Activated naive CD8-positive, alpha-beta T cell treated with anti-CD3 and anti-CD28 coated beads, Interleukin-2, amount 10 ng/mL, durations not matched to agents 7 days and 5 days (primary cell): ENCODE data around the gene PTH1R. TPM values are rescaled to one million over a fixed set of nuclear protein-coding genes. Genes with fewer than 3 reads are reported as not detected.

Experiments
- ATAC-seq: fragments of 150-1000 bp; cut with Tn5 transposase; one replicate; pipeline ENCODE4 v1.10.0; 2021; ENCODE audit warnings: low read depth, moderate library complexity
- POLR2A ChIA-PET: fragments of 350-600 bp; sonication (Branson Sonifier 250); formaldehyde crosslinking; loops from one replicate; lab custom pipeline; 2021; ENCODE audit warnings: antibody characterized with exemption; lab: Charles Lee
- DNase-seq: peaks from one replicate; pipeline ENCODE4 v3.0.0; 2021
- H3K27ac Mint-ChIP-seq: one replicate; pipeline ENCODE4 v1.8.0; 2022; ENCODE audit warnings: mild to moderate bottlenecking, mixed read lengths
- H3K27me3 Mint-ChIP-seq: one replicate; pipeline ENCODE4 v1.8.0; 2022; ENCODE audit warnings: mild to moderate bottlenecking, moderate library complexity, mixed read lengths
- H3K36me3 Mint-ChIP-seq: one replicate; pipeline ENCODE4 v1.8.0; 2021; ENCODE audit warnings: mild to moderate bottlenecking, mixed read lengths
- H3K4me1 Mint-ChIP-seq: one replicate; pipeline ENCODE4 v1.8.0; 2021; ENCODE audit warnings: mixed read lengths
- H3K4me3 Mint-ChIP-seq: one replicate; pipeline ENCODE4 v1.8.0; 2022; ENCODE audit warnings: mild to moderate bottlenecking, moderate library complexity, mixed read lengths
- H3K9me3 Mint-ChIP-seq: one replicate; pipeline ENCODE4 v1.8.0; 2021; ENCODE audit warnings: mixed read lengths
- total RNA-seq, 2 experiments: library from RNA; stranded (reverse); gene quantifications; one replicate each; pipeline ENCODE4 v1.2.3, GENCODE V29; 2021

Gene PTH1R
- total RNA-seq, 2 experiments from 2014 or later: not detected

DNA sequence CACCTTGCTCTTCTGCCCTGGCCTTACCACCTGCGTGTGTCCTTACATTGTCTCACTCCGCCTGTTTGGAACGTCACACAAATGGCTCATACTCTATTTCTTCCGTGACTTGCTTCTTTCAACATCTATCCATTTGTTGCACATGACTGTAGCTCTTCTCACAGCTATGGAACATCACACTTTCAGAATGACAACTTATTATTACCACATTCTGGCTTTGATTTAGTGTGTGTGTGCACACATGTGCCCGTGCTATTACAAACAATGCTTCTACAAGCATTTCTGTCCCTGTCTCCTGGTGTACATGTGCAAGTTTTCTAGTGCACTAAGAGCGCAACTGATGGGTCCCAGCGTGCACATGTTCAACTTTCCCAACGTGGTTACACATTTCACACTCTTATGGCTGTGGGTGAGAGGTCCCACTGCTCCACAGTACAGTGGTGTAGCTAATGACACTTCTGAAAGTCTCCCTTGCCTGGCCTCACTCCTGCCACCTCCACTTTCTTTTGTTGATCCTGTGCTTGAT lies 37.8 kb downstream of the PTH1R start:
- H3K4me3 Mint-ChIP-seq: no peak overlapping the region
- H3K4me1 Mint-ChIP-seq: peaks cover 18% of the 10 kb centered on the region
- H3K9me3 Mint-ChIP-seq: peaks cover 2% of the 10 kb centered on the region
- H3K36me3 Mint-ChIP-seq: peaks cover 42% of the 10 kb centered on the region
- POLR2A ChIA-PET: interaction anchor here (0.7 kb wide), 1 partner anchor 157 kb away, joined by 3 read pairs; no protein-coding TSS in a partner anchor
- H3K27ac Mint-ChIP-seq: no peak overlapping the region
- ATAC-seq: no peak
- DNase-seq: peak; percentile 7
- H3K27me3 Mint-ChIP-seq: no peaks in the 10 kb centered on the region

DNA sequence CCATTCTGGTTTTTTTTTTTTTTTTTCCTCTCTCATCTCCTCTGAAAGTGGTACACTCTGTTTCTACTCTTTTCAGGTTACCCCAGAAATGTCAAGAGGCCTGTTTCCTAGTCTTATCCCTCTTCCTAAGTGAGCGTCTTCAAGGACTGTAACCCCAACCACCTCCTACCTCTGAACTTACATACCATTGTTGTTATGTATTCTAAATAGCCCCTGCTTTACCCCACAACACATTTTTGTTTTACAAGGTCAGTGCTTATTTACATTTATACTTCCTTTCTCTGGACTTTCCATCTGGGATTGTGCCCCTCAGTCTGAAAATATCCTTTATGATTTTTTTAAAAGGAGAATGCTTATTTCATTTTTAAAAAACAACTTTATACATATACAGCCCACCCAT lies 38.8 kb downstream of the PTH1R start:
- no peak for DNase-seq
- Mint-ChIP-seq H3K36me3 (peaks cover 42% of the 10 kb centered on the region), H3K27me3 (no peaks in the 10 kb centered on the region), H3K4me3 (no peak overlapping the region), H3K4me1 (peaks cover 18% of the 10 kb centered on the region), H3K9me3 (peaks cover 2% of the 10 kb centered on the region), H3K27ac (peak overlapping the region; percentile 20)
- no peak for ATAC-seq
- POLR2A ChIA-PET: no interaction called here

DNA sequence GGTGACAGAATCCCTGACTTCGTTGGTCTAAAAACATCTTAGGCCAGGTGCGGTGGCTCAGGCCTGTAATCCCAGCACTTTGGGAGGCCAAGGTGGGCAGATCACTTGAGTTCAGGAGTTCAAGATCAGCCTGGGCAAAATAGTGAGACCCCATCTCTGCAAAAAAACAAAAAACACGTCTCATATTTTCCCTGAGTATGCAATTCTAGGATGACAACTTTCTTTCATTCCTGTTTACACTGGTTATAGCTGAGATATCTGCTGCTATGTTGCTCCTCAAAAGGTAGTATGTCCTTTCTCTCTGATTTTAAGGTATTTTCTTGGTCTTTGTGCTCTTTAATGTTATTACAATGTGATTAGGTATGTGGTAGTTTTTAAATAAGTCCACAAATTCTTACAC lies 39.3 kb downstream of the PTH1R start:
- DNase-seq: peak; percentile 2

DNA sequence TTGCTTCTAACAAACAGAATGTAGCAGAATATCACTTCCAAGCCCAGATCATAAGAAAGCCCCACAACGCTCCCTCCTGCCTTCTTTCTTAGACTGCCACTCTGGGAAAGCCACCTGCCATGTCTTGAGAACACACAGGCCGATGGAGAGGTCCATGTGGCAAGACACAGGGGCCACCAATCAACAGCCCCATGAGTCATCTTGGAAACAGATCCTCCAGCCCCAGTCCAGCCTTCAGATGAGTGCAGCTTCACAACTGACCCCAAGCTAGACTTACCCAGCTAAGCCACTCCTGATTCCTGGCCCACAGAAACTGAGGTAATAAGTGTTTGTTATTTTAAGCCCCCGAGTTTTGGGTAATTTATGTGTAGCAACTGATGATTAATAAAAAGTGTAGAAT lies 39.7 kb downstream of the PTH1R start:
- POLR2A ChIA-PET: no interaction called here
- Mint-ChIP-seq H3K9me3 (peaks cover 2% of the 10 kb centered on the region), H3K36me3 (peaks cover 42% of the 10 kb centered on the region), H3K4me1 (peaks cover 18% of the 10 kb centered on the region), H3K27ac (no peak overlapping the region), H3K4me3 (no peak overlapping the region), H3K27me3 (no peaks in the 10 kb centered on the region)
- peak; percentile 2 for DNase-seq
- ATAC-seq: no peak

More for the DNA sequence above, 39.3 kb downstream of the PTH1R start:
- Mint-ChIP-seq H3K27me3 (no peaks in the 10 kb centered on the region), H3K9me3 (peaks cover 2% of the 10 kb centered on the region), H3K4me3 (no peak overlapping the region), H3K27ac (no peak overlapping the region), H3K36me3 (peaks cover 42% of the 10 kb centered on the region), H3K4me1 (peaks cover 18% of the 10 kb centered on the region)
- POLR2A ChIA-PET: no interaction called here
- no peak for ATAC-seq

DNA sequence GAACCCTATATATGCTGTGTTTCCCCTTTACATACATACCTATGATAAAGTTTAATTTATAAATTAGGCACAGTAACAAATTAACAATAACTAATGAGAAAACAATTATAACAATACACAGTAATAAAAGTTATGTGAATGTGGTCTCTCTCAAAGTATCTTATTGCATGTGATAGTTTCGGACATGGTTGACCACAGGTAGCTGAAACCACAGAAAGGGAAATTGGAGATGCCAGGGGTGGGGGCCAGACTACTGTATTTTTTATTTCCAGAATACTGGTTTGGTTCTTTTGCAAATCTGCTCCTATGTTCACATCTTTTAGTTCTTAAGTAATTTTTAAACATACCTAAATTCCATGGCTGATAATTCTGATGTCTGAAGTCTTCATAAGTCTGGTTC lies 40.7 kb downstream of the PTH1R start:
- Mint-ChIP-seq H3K27ac (no peak overlapping the region), H3K9me3 (peaks cover 2% of the 10 kb centered on the region), H3K27me3 (no peaks in the 10 kb centered on the region), H3K4me1 (peaks cover 20% of the 10 kb centered on the region), H3K36me3 (peaks cover 43% of the 10 kb centered on the region), H3K4me3 (no peak overlapping the region)
- no peak for DNase-seq
- POLR2A ChIA-PET: no interaction called here
- no peak for ATAC-seq

DNA sequence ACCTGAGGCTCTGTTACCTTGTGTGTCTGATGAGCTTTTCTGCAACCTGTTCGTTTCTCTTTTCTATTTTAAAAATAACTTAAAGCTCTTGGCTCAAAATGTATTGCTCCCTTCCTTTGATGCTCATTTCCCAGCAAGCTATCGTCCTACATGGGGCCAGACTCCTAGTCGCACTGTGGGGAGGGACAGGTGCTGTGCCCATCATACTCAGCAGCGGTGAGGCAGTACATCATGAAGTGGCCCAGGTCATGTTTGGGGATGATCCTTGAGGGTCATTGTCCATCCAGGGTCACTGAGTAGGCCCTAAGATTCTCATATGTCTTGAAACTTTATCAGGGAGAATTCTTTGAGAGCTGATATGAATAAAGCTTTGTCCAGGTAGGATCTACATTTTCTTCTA lies 41.1 kb downstream of the PTH1R start:
- peaks cover 46% of the 10 kb centered on the region for H3K36me3 Mint-ChIP-seq
- no peak for DNase-seq
- H3K4me3 Mint-ChIP-seq: no peak overlapping the region
- POLR2A ChIA-PET: no interaction called here
- H3K4me1 Mint-ChIP-seq: peaks cover 19% of the 10 kb centered on the region
- peaks cover 2% of the 10 kb centered on the region for H3K9me3 Mint-ChIP-seq
- no peak for ATAC-seq
- no peak overlapping the region for H3K27ac Mint-ChIP-seq
- no peaks in the 10 kb centered on the region for H3K27me3 Mint-ChIP-seq

DNA sequence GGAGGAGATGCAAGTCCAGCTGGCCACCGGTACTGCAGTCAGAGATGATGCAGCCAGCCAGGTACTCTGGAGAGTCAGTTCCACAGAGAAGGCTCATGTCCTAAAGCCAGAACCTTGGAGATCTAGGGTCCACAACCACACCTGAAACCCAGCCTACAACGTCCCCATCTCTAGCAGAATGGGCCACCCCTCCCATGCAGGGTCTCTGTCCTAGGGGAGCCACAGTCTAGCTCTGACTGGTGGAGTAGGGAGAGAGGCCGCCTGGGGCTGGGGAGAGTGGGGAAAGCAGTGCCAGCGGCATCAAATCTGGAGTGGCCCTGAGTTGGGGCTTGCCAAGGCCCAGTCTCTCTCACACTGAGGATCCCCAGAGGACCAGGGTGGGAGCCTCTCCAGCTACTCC lies 43.5 kb downstream of the PTH1R start:
- no peak overlapping the region for H3K4me3 Mint-ChIP-seq
- POLR2A ChIA-PET: no interaction called here
- DNase-seq (no peak), ATAC-seq (no peak)
- no peaks in the 10 kb centered on the region for H3K27me3 Mint-ChIP-seq
- peaks cover 44% of the 10 kb centered on the region for H3K36me3 Mint-ChIP-seq
- H3K4me1 Mint-ChIP-seq: peaks cover 25% of the 10 kb centered on the region
- no peak overlapping the region for H3K27ac Mint-ChIP-seq
- H3K9me3 Mint-ChIP-seq: peaks cover 2% of the 10 kb centered on the region

DNA sequence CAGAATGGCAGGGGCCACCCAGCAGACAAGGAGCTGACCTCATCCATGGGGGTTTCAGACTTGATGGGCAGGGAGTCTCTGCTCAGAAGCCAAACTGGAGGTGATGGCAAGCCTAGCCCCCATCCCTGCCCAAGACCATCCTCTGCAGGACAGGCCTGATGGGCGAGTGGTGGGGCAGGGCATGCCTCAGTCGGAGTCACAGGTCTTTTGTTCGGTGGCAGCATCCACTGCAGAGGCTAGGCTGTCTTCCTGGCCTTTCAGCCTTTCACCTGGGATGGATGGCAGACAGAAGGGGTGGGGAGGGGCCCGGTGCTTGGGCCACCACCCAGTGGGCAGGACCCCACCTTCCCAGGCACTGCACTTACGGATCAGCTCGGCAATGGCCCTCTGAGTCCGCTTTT lies 44.4 kb downstream of the PTH1R start:
- Mint-ChIP-seq H3K27me3 (no peaks in the 10 kb centered on the region), H3K36me3 (peaks cover 40% of the 10 kb centered on the region), H3K4me1 (peaks cover 32% of the 10 kb centered on the region), H3K27ac (no peak overlapping the region), H3K9me3 (peaks cover 2% of the 10 kb centered on the region), H3K4me3 (no peak overlapping the region)
- DNase-seq (no peak), ATAC-seq (no peak)
- POLR2A ChIA-PET: interaction anchor here (1.5 kb wide), 1 partner anchor 87 kb away, joined by 3 read pairs; no protein-coding TSS in a partner anchor

DNA sequence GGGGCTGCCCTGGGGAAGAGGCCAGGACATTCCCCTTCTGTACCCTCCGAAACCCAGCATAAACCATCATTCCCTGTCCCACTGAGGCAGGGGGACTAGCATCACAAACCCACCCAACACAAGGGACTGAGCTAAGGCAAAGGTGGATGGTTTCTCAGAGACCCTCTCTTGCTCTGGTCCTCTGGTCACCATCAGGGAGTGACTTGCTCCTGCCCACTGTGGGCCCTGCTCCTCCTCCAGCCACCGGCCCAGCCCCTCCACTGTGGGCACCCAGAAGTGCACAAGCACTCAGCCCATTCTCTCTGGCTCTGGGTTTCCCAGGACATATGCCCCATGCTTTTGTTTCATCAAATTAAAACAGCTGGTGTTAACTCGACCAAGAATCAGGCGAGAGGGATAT lies 44.9 kb downstream of the PTH1R start:
- no peak overlapping the region for H3K27ac Mint-ChIP-seq
- POLR2A ChIA-PET: interaction anchor here (1.5 kb wide), 1 partner anchor 87 kb away, joined by 3 read pairs; no protein-coding TSS in a partner anchor
- no peaks in the 10 kb centered on the region for H3K27me3 Mint-ChIP-seq
- H3K36me3 Mint-ChIP-seq: peaks cover 39% of the 10 kb centered on the region
- peaks cover 36% of the 10 kb centered on the region for H3K4me1 Mint-ChIP-seq
- DNase-seq (peak; percentile 2), ATAC-seq (no peak)
- H3K4me3 Mint-ChIP-seq: no peak overlapping the region
- peaks cover 2% of the 10 kb centered on the region for H3K9me3 Mint-ChIP-seq

DNA sequence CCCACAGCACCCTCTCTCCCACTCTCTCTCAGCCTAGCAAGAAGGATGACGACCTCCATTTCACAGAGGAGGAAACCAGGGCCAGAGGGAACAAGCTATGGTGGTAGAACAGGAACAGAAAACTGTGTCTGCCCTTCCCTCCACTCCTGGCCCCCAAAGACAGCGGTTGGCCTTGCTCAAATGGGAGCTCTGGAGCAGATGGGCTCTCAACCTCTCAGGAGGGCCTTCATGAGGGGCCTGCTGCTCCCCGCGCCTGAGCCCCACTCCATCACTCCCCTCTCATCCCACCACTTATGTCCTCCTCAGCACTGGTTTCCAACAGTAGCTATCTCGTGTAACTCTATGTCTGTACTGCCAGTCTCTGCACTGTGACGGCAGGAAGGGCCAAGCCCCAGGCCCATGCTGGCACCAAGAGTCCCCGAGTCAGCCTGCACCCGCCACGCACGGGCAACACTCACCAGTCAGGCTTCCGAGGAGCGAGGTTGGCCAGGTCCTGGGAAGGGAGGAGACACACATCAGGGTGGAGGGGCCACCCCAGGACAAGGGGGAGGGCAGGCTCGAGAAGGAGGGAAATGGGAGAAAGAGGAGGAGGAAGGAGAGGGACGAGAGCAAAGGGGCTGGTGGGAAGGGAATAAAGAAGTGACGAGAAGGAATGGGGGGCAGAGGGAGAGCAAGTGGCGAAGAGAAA lies 45.5 kb downstream of the PTH1R start:
- H3K4me3 Mint-ChIP-seq: no peak overlapping the region
- DNase-seq (peak; percentile 1), ATAC-seq (no peak)
- H3K36me3 Mint-ChIP-seq: peaks cover 33% of the 10 kb centered on the region
- H3K27me3 Mint-ChIP-seq: no peaks in the 10 kb centered on the region
- peaks cover 41% of the 10 kb centered on the region for H3K4me1 Mint-ChIP-seq
- POLR2A ChIA-PET: interaction anchor here (0.5 to 1.5 kb wide), 2 partner anchors 20 to 86 kb away, joined by 3 read pairs; no protein-coding TSS in a partner anchor
- H3K27ac Mint-ChIP-seq: peak overlapping the region; percentile 81
- no peaks in the 10 kb centered on the region for H3K9me3 Mint-ChIP-seq

DNA sequence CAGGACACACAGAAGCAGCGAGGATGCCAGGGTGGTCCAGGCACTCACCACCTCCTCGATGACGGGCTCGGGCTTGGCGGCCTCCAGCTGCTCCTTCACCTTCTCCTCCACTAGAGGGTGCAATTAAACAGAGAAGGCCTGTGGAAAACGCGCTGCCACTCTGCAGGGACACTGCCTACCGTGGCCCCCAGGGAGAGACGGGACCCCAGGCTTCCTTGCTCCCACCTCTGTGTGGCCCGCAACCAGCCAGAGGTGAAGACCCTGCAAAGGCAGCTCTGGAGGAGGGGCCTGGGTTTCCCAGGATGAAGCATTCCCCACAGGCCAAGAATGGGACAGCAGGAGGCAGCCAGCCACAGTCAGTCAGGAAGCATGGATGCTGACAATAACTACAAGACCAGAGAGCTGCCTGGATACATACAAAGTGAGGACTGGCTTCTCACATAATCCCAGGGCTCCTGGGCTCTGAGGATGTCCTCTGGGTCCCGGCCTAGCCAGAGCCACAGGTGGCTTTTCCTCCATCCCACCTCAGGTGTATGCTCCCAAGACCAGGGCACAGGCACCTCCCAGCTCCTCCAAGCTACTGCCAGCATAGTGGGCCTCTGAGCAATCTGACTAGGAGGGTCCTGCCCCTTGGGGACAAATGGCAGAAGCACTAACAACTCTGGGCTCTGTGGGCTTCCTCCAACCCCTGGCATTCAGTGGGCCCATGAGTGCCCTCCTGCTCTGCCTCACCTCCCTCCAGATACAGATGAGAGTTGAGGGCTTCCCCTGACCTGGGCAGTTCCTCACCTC lies 46.2 kb downstream of the PTH1R start:
- ATAC-seq: peak; percentile 25
- peaks cover 33% of the 10 kb centered on the region for H3K36me3 Mint-ChIP-seq

DNA sequence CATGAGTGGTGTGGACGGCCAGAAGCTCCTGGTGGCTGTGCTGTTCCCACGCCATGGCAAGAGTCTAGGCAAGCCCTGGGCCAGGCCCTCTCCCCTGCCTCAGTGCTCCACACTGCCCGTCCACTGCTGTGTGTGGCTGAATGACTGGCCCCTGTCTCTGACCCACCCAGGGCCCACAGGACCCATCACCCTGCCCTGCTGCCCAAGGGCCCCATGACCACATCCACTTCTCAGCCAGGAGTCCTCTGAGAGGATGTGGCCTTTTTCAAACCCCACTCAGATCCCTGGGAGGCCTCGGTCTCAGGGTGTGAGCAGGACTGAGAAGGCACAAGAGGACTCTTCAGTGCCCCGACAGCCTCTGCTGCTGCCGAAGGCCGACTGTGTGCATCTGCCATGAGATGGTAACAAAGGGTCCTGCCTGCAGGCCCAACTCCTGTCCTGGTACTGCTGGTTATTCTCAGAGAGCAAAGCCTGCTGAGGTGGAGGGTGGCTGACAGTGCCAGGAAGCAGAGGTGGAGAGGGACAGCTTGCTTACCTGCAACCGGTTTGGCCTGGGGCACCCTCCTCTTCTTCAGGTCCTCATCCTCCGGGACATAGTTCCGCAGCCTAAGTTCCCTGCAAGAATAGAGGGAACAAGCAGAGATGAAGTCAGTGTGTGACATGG lies 47.5 kb downstream of the PTH1R start:
- peaks cover 32% of the 10 kb centered on the region for H3K36me3 Mint-ChIP-seq
- no peaks in the 10 kb centered on the region for H3K27me3 Mint-ChIP-seq
- peak; percentile 22 for DNase-seq
- peaks cover 45% of the 10 kb centered on the region for H3K4me1 Mint-ChIP-seq
- peaks cover 5% of the 10 kb centered on the region for H3K9me3 Mint-ChIP-seq
- H3K4me3 Mint-ChIP-seq: no peak overlapping the region
- POLR2A ChIA-PET: no interaction called here
- H3K27ac Mint-ChIP-seq: peak overlapping the region; percentile 56
- ATAC-seq: no peak

More for the DNA sequence above, 46.2 kb downstream of the PTH1R start:
- Mint-ChIP-seq H3K9me3 (peaks cover 3% of the 10 kb centered on the region), H3K27ac (peak overlapping the region; percentile 81), H3K4me1 (peaks cover 44% of the 10 kb centered on the region), H3K4me3 (no peak overlapping the region), H3K27me3 (no peaks in the 10 kb centered on the region)
- DNase-seq: peak; percentile 48
- POLR2A ChIA-PET: interaction anchor here (0.5 kb wide), 1 partner anchor 20 kb away, joined by 3 read pairs; no protein-coding TSS in a partner anchor

DNA sequence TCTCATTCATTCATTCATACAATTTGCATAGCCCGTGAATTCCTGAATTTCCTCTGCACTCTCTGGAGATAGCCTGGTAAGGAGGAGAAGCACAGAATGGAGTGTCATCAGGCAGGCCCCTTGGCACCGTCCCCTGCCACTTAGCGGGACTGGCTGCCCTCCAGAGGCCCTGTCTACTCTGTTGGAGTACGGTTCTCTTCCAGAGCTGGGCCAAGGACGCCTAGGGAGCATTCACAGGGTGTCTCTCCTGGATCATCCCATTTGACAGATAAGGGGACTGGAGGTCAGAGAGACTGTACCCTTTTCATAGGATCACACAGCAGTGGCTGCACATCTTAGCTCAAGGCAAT lies 48.0 kb downstream of the PTH1R start:
- Mint-ChIP-seq H3K27me3 (no peaks in the 10 kb centered on the region), H3K9me3 (peaks cover 5% of the 10 kb centered on the region), H3K27ac (peak overlapping the region; percentile 90), H3K4me1 (peaks cover 44% of the 10 kb centered on the region), H3K36me3 (peaks cover 31% of the 10 kb centered on the region), H3K4me3 (no peak overlapping the region)
- POLR2A ChIA-PET: interaction anchor here (0.7 kb wide), 1 partner anchor 83 kb away, joined by 3 read pairs; no protein-coding TSS in a partner anchor
- DNase-seq: no peak
- no peak for ATAC-seq
